ENCODE results near the gene CCDC136.

DNA sequence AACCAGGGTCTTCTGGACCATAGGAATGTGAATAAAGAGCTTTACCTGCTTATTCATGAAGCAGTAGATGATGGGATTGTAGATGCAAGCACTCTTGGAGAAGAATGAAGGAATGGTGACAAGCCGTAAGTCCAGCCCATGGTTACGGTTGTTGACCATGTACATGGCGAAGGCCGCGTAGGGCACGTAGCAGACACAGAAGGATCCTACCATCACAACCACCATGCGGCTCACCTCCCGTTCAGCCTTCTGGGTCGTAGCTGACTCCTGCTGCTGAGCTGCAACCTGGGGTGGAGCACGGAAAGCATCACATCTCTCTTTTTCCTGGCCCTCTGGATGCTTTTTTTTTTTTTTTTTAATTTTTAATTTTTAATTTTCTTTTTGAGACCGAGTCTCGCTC lies 18.2 kb upstream of the CCDC136 start:
- TF ChIP-seq RFX5 (IDR thresholded peaks at IDR 0.05; ENCODE audit: low read length), result no peak
- no peak for TF ChIP-seq EZH2phosphoT487 (IDR thresholded peaks at IDR 0.05; ENCODE audit: borderline replicate concordance, low read depth)
- TF ChIP-seq, protein P1, sequence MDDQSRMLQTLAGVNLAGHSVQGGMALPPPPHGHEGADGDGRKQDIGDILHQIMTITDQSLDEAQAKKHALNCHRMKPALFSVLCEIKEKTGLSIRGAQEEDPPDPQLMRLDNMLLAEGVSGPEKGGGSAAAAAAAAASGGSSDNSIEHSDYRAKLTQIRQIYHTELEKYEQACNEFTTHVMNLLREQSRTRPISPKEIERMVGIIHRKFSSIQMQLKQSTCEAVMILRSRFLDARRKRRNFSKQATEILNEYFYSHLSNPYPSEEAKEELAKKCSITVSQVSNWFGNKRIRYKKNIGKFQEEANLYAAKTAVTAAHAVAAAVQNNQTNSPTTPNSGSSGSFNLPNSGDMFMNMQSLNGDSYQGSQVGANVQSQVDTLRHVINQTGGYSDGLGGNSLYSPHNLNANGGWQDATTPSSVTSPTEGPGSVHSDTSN (IDR thresholded peaks at IDR 0.05), result no peak
- TF ChIP-seq SIN3A (IDR thresholded peaks at IDR 0.05; ENCODE audit: borderline replicate concordance, low read depth, low read length), result no peak
- TF ChIP-seq EP300 (IDR thresholded peaks at IDR 0.05; ENCODE audit: borderline replicate concordance in 1 of 2, low read depth in 1 of 2, low read length in 1 of 2), result no peak
- no peak for TF ChIP-seq POLR2AphosphoS5 (IDR thresholded peaks at IDR 0.05; ENCODE audit: low read depth, low read length)
- no peak for TF ChIP-seq FOXM1 (IDR thresholded peaks at IDR 0.05; ENCODE audit: low read depth)
- TF ChIP-seq, protein P2, sequence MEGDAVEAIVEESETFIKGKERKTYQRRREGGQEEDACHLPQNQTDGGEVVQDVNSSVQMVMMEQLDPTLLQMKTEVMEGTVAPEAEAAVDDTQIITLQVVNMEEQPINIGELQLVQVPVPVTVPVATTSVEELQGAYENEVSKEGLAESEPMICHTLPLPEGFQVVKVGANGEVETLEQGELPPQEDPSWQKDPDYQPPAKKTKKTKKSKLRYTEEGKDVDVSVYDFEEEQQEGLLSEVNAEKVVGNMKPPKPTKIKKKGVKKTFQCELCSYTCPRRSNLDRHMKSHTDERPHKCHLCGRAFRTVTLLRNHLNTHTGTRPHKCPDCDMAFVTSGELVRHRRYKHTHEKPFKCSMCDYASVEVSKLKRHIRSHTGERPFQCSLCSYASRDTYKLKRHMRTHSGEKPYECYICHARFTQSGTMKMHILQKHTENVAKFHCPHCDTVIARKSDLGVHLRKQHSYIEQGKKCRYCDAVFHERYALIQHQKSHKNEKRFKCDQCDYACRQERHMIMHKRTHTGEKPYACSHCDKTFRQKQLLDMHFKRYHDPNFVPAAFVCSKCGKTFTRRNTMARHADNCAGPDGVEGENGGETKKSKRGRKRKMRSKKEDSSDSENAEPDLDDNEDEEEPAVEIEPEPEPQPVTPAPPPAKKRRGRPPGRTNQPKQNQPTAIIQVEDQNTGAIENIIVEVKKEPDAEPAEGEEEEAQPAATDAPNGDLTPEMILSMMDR (IDR thresholded peaks at IDR 0.05), result no peak
- TF ChIP-seq FOXJ3 (CRISPR knock-in tag; IDR thresholded peaks at IDR 0.05), result no peak
- TF ChIP-seq, protein P3, sequence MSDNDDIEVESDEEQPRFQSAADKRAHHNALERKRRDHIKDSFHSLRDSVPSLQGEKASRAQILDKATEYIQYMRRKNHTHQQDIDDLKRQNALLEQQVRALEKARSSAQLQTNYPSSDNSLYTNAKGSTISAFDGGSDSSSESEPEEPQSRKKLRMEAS (IDR thresholded peaks at IDR 0.05; ENCODE audit: low read depth), result no peak
- TF ChIP-seq, protein P4, sequence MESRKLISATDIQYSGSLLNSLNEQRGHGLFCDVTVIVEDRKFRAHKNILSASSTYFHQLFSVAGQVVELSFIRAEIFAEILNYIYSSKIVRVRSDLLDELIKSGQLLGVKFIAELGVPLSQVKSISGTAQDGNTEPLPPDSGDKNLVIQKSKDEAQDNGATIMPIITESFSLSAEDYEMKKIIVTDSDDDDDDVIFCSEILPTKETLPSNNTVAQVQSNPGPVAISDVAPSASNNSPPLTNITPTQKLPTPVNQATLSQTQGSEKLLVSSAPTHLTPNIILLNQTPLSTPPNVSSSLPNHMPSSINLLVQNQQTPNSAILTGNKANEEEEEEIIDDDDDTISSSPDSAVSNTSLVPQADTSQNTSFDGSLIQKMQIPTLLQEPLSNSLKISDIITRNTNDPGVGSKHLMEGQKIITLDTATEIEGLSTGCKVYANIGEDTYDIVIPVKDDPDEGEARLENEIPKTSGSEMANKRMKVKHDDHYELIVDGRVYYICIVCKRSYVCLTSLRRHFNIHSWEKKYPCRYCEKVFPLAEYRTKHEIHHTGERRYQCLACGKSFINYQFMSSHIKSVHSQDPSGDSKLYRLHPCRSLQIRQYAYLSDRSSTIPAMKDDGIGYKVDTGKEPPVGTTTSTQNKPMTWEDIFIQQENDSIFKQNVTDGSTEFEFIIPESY (IDR thresholded peaks at IDR 0.05; ENCODE audit: borderline replicate concordance, low read depth), result no peak
- no peak for TF ChIP-seq TAF1 (IDR thresholded peaks at IDR 0.05; ENCODE audit: borderline replicate concordance, low read depth, low read length)
- TF ChIP-seq, protein P5, sequence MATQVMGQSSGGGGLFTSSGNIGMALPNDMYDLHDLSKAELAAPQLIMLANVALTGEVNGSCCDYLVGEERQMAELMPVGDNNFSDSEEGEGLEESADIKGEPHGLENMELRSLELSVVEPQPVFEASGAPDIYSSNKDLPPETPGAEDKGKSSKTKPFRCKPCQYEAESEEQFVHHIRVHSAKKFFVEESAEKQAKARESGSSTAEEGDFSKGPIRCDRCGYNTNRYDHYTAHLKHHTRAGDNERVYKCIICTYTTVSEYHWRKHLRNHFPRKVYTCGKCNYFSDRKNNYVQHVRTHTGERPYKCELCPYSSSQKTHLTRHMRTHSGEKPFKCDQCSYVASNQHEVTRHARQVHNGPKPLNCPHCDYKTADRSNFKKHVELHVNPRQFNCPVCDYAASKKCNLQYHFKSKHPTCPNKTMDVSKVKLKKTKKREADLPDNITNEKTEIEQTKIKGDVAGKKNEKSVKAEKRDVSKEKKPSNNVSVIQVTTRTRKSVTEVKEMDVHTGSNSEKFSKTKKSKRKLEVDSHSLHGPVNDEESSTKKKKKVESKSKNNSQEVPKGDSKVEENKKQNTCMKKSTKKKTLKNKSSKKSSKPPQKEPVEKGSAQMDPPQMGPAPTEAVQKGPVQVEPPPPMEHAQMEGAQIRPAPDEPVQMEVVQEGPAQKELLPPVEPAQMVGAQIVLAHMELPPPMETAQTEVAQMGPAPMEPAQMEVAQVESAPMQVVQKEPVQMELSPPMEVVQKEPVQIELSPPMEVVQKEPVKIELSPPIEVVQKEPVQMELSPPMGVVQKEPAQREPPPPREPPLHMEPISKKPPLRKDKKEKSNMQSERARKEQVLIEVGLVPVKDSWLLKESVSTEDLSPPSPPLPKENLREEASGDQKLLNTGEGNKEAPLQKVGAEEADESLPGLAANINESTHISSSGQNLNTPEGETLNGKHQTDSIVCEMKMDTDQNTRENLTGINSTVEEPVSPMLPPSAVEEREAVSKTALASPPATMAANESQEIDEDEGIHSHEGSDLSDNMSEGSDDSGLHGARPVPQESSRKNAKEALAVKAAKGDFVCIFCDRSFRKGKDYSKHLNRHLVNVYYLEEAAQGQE (IDR thresholded peaks at IDR 0.05; ENCODE audit: low read depth, low read length), result no peak
- TF ChIP-seq, protein P6, sequence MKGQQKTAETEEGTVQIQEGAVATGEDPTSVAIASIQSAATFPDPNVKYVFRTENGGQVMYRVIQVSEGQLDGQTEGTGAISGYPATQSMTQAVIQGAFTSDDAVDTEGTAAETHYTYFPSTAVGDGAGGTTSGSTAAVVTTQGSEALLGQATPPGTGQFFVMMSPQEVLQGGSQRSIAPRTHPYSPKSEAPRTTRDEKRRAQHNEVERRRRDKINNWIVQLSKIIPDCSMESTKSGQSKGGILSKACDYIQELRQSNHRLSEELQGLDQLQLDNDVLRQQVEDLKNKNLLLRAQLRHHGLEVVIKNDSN (IDR thresholded peaks at IDR 0.05; ENCODE audit: borderline replicate concordance, low read depth), result no peak
